H1 (cell line): ENCODE results near the gene GKN2. TPM values are rescaled to one million over a fixed set of nuclear protein-coding genes. Genes with fewer than 3 reads are reported as not detected.

ENCODE experiments used
- CTCF ChIA-PET: fragments of 300-600 bp; sonication (Branson Sonifier 250); formaldehyde crosslinking; loops from one replicate; lab custom pipeline; 2021; ENCODE audit not compliant: partially characterized antibody; lab: Charles Lee
- POLR2A ChIA-PET: fragments of 300-600 bp; sonication (Branson Sonifier 250); formaldehyde crosslinking; loops from one replicate; lab custom pipeline; 2021; ENCODE audit warnings: inconsistent platforms; ENCODE audit not compliant: partially characterized antibody; lab: Charles Lee
- DNase-seq, 2 experiments: peaks; one replicate each; pipeline versions ENCODE4 v3.0.0 to v3.0.0-alpha.2; 2010 to 2022; ENCODE audit warnings: low spot score in 2 of 2, low read depth in 1 of 2, mixed read lengths in 1 of 2
- FAIRE-seq: peaks from 2 replicates; lab custom pipeline; 2011; peaks lifted over from hg19 to GRCh38; lab: Jason Lieb, UNC
- H2AFZ ChIP-seq: 2 replicates; pipeline ENCODE4 v1.8.1; 2012; ENCODE audit warnings: low read length, inconsistent platforms
- H2AK5ac ChIP-seq: 2 replicates; pipeline ENCODE4 v1.6.1; 2013; ENCODE audit warnings: low read depth, low read length
- H2BK120ac ChIP-seq: replicated peaks from 2 replicates; pipeline ENCODE3; 2013; ENCODE audit warnings: low read depth, low read length, inconsistent platforms
- H2BK12ac ChIP-seq: 2 replicates; pipeline ENCODE4 v1.6.1; 2013; ENCODE audit warnings: low read depth, low read length
- H2BK15ac ChIP-seq: 2 replicates; pipeline ENCODE4 v1.6.1; 2013; ENCODE audit warnings: low read length
- H2BK20ac ChIP-seq: 2 replicates; pipeline ENCODE4 v1.6.1; 2013; ENCODE audit warnings: low read length
- H2BK5ac ChIP-seq: 2 replicates; pipeline ENCODE4 v1.6.1; 2013; ENCODE audit warnings: low read depth, low read length
- H3K14ac ChIP-seq: 2 replicates; pipeline ENCODE4 v1.6.1; 2013; ENCODE audit warnings: inconsistent platforms; ENCODE audit not compliant: insufficient read length
- H3K18ac ChIP-seq: 2 replicates; pipeline ENCODE4 v1.6.1; 2013; ENCODE audit warnings: low read length; ENCODE audit errors: extremely low read depth
- H3K23ac ChIP-seq: 2 replicates; pipeline ENCODE4 v1.6.1; 2013; ENCODE audit warnings: inconsistent platforms; ENCODE audit not compliant: insufficient read length
- H3K23me2 ChIP-seq: 2 replicates; pipeline ENCODE4 v1.6.1; 2013; ENCODE audit warnings: low read depth, low read length
- H3K27ac ChIP-seq: 2 replicates; pipeline ENCODE4 v1.6.1; 2011; ENCODE audit warnings: low read depth, low read length, inconsistent platforms
- H3K27me3 ChIP-seq, 4 experiments: replicated peaks in 1 of 4; 1 replicate in 1 of 4; 2 replicates in 3 of 4; pipeline versions ENCODE4 v1.6.1 to v1.8.1; 2011 to 2013; ENCODE audit warnings: low read length in 3 of 4, mild to moderate bottlenecking in 3 of 4, inconsistent platforms in 2 of 4, mixed read lengths in 2 of 4, moderate library complexity in 1 of 4; ENCODE audit not compliant: control insufficient read depth in 3 of 4, insufficient read depth in 3 of 4; ENCODE audit errors: extremely low read depth in 1 of 4
- H3K36me3 ChIP-seq, 4 experiments: 2 replicates each; pipeline versions ENCODE4 v1.6.1 to v1.8.1; 2011 to 2013; ENCODE audit warnings: mild to moderate bottlenecking in 4 of 4, low read length in 3 of 4, moderate library complexity in 2 of 4, control low read depth in 1 of 4, inconsistent platforms in 1 of 4; ENCODE audit not compliant: insufficient read depth in 4 of 4, control insufficient read depth in 2 of 4
- H3K4ac ChIP-seq: replicated peaks from 2 replicates; pipeline ENCODE3; 2013; ENCODE audit warnings: low read length, low read depth, mixed read lengths, inconsistent platforms; ENCODE audit not compliant: insufficient read length
- H3K4me1 ChIP-seq, 4 experiments: replicated peaks in 1 of 4; 1 replicate in 1 of 4; 2 replicates in 3 of 4; pipeline versions ENCODE4 v1.6.1 to v1.8.1; 2011 to 2013; ENCODE audit warnings: low read length in 3 of 4, inconsistent platforms in 2 of 4, mixed read lengths in 1 of 4; ENCODE audit not compliant: insufficient read depth in 4 of 4, control insufficient read depth in 3 of 4
- H3K4me2 ChIP-seq, 2 experiments: 2 replicates each; pipeline versions ENCODE4 v1.6.1 to v1.8.1; 2011 to 2013; ENCODE audit warnings: low read depth in 2 of 2, low read length in 2 of 2, control low read depth in 1 of 2, inconsistent platforms in 1 of 2, mild to moderate bottlenecking in 1 of 2; ENCODE audit not compliant: insufficient read depth in 1 of 2
- H3K4me3 ChIP-seq, 4 experiments: fragments of 200-600, 300-600 bp in 1 of 4; sonication (generic), shearing (Covaris generic), sonication (Bioruptor Twin) in 1 of 4; 2 replicates each; pipeline versions ENCODE4 v1.5.1 to v1.8.1; 2011 to 2016; ENCODE audit warnings: low read length in 4 of 4, low read depth in 3 of 4, control low read depth in 2 of 4, inconsistent platforms in 2 of 4, mild to moderate bottlenecking in 2 of 4, mixed read lengths in 1 of 4, moderate library complexity in 1 of 4; ENCODE audit not compliant: insufficient read depth in 2 of 4; ENCODE audit errors: extremely low read depth in 1 of 4
- H3K56ac ChIP-seq: replicated peaks from 2 replicates; pipeline ENCODE3; 2013; ENCODE audit warnings: low read depth, mild to moderate bottlenecking, mixed read lengths, low read length, inconsistent platforms; ENCODE audit not compliant: insufficient read length
- H3K79me1 ChIP-seq: 2 replicates; pipeline ENCODE4 v1.6.1; 2013; ENCODE audit warnings: low read depth, low read length, control low read depth
- H3K79me2 ChIP-seq, 2 experiments: 2 replicates each; pipeline versions ENCODE4 v1.6.1 to v1.8.1; 2012 to 2013; ENCODE audit warnings: low read length in 2 of 2, mild to moderate bottlenecking in 2 of 2, inconsistent platforms in 1 of 2; ENCODE audit not compliant: insufficient read depth in 2 of 2, control insufficient read depth in 1 of 2
- H3K9ac ChIP-seq, 4 experiments: replicated peaks in 1 of 4; 1 replicate in 1 of 4; 2 replicates in 3 of 4; pipeline versions ENCODE4 v1.6.1 to v1.8.1; 2011 to 2013; ENCODE audit warnings: low read depth in 3 of 4, low read length in 3 of 4, control low read depth in 2 of 4, mild to moderate bottlenecking in 2 of 4, moderate library complexity in 2 of 4, inconsistent platforms in 1 of 4; ENCODE audit errors: extremely low read depth in 1 of 4
- H3K9me3 ChIP-seq, 2 experiments: 2 replicates each; pipeline versions ENCODE4 v1.6.1 to v1.8.1; 2012 to 2013; ENCODE audit warnings: mild to moderate bottlenecking in 2 of 2, moderate library complexity in 2 of 2, control low read depth in 1 of 2, inconsistent platforms in 1 of 2, low read depth in 1 of 2, low read length in 1 of 2, mixed read lengths in 1 of 2; ENCODE audit not compliant: insufficient read depth in 2 of 2
- H4K20me1 ChIP-seq, 2 experiments: replicated peaks in 1 of 2; 2 replicates each; pipeline versions ENCODE3 to v1.8.1; 2011 to 2013; ENCODE audit warnings: inconsistent platforms in 2 of 2, low read length in 2 of 2, mild to moderate bottlenecking in 1 of 2; ENCODE audit not compliant: insufficient read depth in 2 of 2, control insufficient read depth in 1 of 2
- H4K5ac ChIP-seq: 2 replicates; pipeline ENCODE4 v1.6.1; 2013; ENCODE audit warnings: low read length, low read depth, mixed read lengths, inconsistent platforms; ENCODE audit not compliant: insufficient read length
- H4K8ac ChIP-seq: 2 replicates; pipeline ENCODE4 v1.8.0; 2013; ENCODE audit warnings: mild to moderate bottlenecking, moderate library complexity, low read length, inconsistent platforms; ENCODE audit not compliant: insufficient read depth; ENCODE audit errors: extremely low read depth
- H4K91ac ChIP-seq: replicated peaks from 2 replicates; pipeline ENCODE3; 2013; ENCODE audit warnings: low read length, mixed read lengths, inconsistent platforms; ENCODE audit not compliant: insufficient read length
- BRCA1 ChIP-seq: IDR thresholded peaks from 2 replicates; pipeline ENCODE4 v1.6.1; 2012; ENCODE audit warnings: low read depth, low read length, improper control_type of control experiment
- CREB1 ChIP-seq: IDR thresholded peaks from 2 replicates; pipeline ENCODE4 v1.6.1; 2012; ENCODE audit warnings: inconsistent platforms
- MAFK ChIP-seq: IDR thresholded peaks from 2 replicates; pipeline ENCODE4 v1.6.1; 2012; ENCODE audit warnings: low read depth, mild to moderate bottlenecking, improper control_type of control experiment, low read length
- ZNF274 ChIP-seq: IDR thresholded peaks from 2 replicates; pipeline ENCODE4 v1.7.0; 2012; ENCODE audit warnings: low read length, borderline replicate concordance; ENCODE audit errors: extremely low read depth
- WGBS, 2 experiments: shearing (Covaris generic) in 1 of 2; methylation state at CpG; one replicate each; pipeline versions ENCODE4 v1.1.6 to v1.1.7; 2013 to 2015; ENCODE audit warnings: low lambda C conversion rate in 2 of 2, mixed read lengths in 2 of 2, inconsistent platforms in 1 of 2, low coverage in 1 of 2, missing lambda C conversion rate in 1 of 2; ENCODE audit not compliant: insufficient replicate concordance in 2 of 2, insufficient coverage in 1 of 2, insufficient read length in 1 of 2; ENCODE audit errors: extremely low coverage in 1 of 2, missing lambda C conversion rate in 1 of 2; 5-methylcytosine and 5-hydroxymethylcytosine counted together
- polyA plus RNA-seq, 7 experiments: library from polyadenylated mRNA; depleted of rRNA in 3 of 7; stranded (reverse) in 5 of 7; unstranded in 2 of 7; fragments of >200 nt in 5 of 7; fragments of 200-250 nt in 2 of 7; gene quantifications; 1 replicate in 5 of 7; 2 replicates in 1 of 7; 4 replicates in 1 of 7; pipeline versions ENCODE4 v1.2.1 to v1.2.3, GENCODE V29; 2011 to 2013; ENCODE audit warnings: missing spikeins in 2 of 7, mixed read lengths in 2 of 7
- total RNA-seq: library from RNA; stranded (reverse); fragmentation: NEBNext Ultra II Directional; extraction: Animal tissue kit (Norgen Biotek cat#: 25700); gene quantifications from 2 replicates; pipeline ENCODE4 v1.2.1, GENCODE V29; 2021

Gene GKN2
- total and polyA plus RNA-seq, 2 of the 8 experiments (the other 6 are each of a cell fraction or from before 2014, with no cell fraction given), result not detected

DNA sequence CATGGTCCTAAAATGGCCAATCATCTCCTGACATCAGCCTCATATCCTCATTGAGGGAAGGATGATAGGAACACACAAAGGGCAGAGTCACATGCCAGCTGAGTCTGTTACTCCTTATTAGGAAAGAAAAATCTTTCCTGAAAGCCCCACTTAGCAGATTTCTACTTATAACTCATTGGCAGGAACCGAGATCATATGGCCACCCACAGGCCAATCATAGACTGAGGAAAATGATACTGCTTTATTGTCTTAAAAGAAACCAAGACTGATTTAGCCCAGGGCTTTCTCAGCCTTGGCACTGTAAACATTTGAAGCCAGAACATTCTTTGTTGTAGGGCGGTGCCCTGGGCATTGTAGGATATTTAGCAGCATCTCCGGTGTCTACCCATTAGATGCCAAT is 18.7 kb downstream of the GKN2 start:
- 0 out of 2 replicates have a peak overlapping the region, but pooled peaks have one; percentile 31 for H2AFZ ChIP-seq
- CTCF ChIA-PET, result interaction anchor here (0.9 to 4.8 kb wide), 8 partner anchors 9 to 225 kb away, joined by 3 to 39 read pairs (median 5); partner anchors contain the start of gene GKN2

More for the DNA sequence above, 18.7 kb downstream of the GKN2 start:
- no peak overlapping the region for H3K4me3 ChIP-seq
- H2BK12ac ChIP-seq, result no peak overlapping the region
- H3K79me2 ChIP-seq, result no peaks in the 10 kb centered on the region
- no peak overlapping the region for H3K4me2 ChIP-seq
- no peak overlapping the region for H2BK120ac ChIP-seq
- H3K27me3 ChIP-seq, result no peaks in the 10 kb centered on the region
- no peak overlapping the region for H2BK5ac ChIP-seq
- H4K91ac ChIP-seq, result no peak overlapping the region
- H3K27ac ChIP-seq, result no peak overlapping the region
- H4K8ac ChIP-seq, result no peak overlapping the region
- H3K23ac ChIP-seq, result no peak overlapping the region
- TF ChIP-seq MAFK (no peak), ZNF274 (no peak), BRCA1 (no peak), CREB1 (no peak)
- no peak overlapping the region for H2BK15ac ChIP-seq
- H2BK20ac ChIP-seq, result no peak overlapping the region
- H3K36me3 ChIP-seq, result no peaks in the 10 kb centered on the region
- FAIRE-seq (no peak), DNase-seq (no peak)
- no peak overlapping the region for H3K14ac ChIP-seq
- H3K9me3 ChIP-seq, result no peaks in the 10 kb centered on the region
- H3K23me2 ChIP-seq, result no peaks in the 10 kb centered on the region
- POLR2A ChIA-PET, result no interaction called here
- no peak overlapping the region for H3K18ac ChIP-seq
- no peak overlapping the region for H3K9ac ChIP-seq
- no peaks in the 10 kb centered on the region for H3K4me1 ChIP-seq
- H3K4ac ChIP-seq, result no peak overlapping the region
- H3K56ac ChIP-seq, result no peak overlapping the region
- no peak overlapping the region for H4K5ac ChIP-seq
- H3K79me1 ChIP-seq, result no peaks in the 10 kb centered on the region
- H4K20me1 ChIP-seq, result no peaks in the 10 kb centered on the region
- H2AK5ac ChIP-seq, result no peak overlapping the region
- WGBS, 2 experiments, result 88% methylated on average over 3 of the region's 3 CpGs; no CpG with 5 or more reads in 1 of the 2 experiments
